Measurements from ENCODE around the gene TWIST2.

DNA sequence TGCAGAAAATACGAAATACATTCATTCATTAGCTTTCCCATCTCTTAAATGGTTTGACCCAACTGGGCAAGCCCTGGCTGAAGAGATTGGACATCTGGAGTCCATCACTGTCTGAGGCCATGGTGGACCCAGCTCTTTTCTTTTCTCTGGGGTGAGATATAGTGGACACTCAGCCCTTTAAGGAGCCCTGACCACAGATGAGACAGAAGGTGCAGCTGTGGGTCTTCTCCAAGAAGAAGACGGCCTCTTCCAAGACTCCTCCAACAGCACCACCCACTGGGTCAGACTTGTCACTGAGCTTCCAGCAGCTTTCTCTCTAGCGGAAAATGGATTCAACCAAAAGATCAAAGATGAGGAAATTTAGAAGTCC, 27.2 kb downstream of the TWIST2 start:
- TF ChIP-seq, protein P1, sequence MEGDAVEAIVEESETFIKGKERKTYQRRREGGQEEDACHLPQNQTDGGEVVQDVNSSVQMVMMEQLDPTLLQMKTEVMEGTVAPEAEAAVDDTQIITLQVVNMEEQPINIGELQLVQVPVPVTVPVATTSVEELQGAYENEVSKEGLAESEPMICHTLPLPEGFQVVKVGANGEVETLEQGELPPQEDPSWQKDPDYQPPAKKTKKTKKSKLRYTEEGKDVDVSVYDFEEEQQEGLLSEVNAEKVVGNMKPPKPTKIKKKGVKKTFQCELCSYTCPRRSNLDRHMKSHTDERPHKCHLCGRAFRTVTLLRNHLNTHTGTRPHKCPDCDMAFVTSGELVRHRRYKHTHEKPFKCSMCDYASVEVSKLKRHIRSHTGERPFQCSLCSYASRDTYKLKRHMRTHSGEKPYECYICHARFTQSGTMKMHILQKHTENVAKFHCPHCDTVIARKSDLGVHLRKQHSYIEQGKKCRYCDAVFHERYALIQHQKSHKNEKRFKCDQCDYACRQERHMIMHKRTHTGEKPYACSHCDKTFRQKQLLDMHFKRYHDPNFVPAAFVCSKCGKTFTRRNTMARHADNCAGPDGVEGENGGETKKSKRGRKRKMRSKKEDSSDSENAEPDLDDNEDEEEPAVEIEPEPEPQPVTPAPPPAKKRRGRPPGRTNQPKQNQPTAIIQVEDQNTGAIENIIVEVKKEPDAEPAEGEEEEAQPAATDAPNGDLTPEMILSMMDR (IDR thresholded peaks at IDR 0.05; ENCODE audit: low read length), result no peak
- no peak for TF ChIP-seq EZH2phosphoT487 (IDR thresholded peaks at IDR 0.05; ENCODE audit: low read length)
